MM.1S (cell line): Measurements from ENCODE around the gene GNPDA2.

Source experiments
- DNase-seq: peaks from one replicate; pipeline ENCODE4 v3.0.0-alpha.2; 2015
- H2AFZ ChIP-seq: fragments of 300-600 bp; sonication (generic); 2 replicates; pipeline ENCODE4 v1.6.0; 2016; ENCODE audit warnings: antibody characterized with exemption, low read length
- H3F3A ChIP-seq: fragments of 300-600 bp; sonication (generic); 2 replicates; pipeline ENCODE4 v1.6.1; 2016; ENCODE audit warnings: mild to moderate bottlenecking, antibody characterized with exemption, low read length, moderate library complexity, mixed read lengths; ENCODE audit not compliant: insufficient read depth
- H3K27ac ChIP-seq: fragments of 300-600 bp; sonication (generic); 2 replicates; pipeline ENCODE4 v1.5.1; 2016; ENCODE audit warnings: mild to moderate bottlenecking, low read length
- H3K27me3 ChIP-seq: fragments of 300-600 bp; sonication (generic); replicated peaks from 2 replicates; pipeline ENCODE4 v1.6.0; 2016; ENCODE audit warnings: low read length; ENCODE audit not compliant: insufficient read depth
- H3K36me3 ChIP-seq: fragments of 300-600 bp; sonication (generic); replicated peaks from 2 replicates; pipeline ENCODE4 v1.6.1; 2016; ENCODE audit warnings: mild to moderate bottlenecking, low read length, mixed read lengths; ENCODE audit not compliant: insufficient read depth
- H3K4me1 ChIP-seq: fragments of 300-600 bp; sonication (generic); 2 replicates; pipeline ENCODE4 v1.6.1; 2016; ENCODE audit warnings: low read length, mixed read lengths
- H3K4me2 ChIP-seq: fragments of 300-600 bp; sonication (generic); 2 replicates; pipeline ENCODE4 v1.6.0; 2016; ENCODE audit warnings: low read depth, low read length
- H3K4me3 ChIP-seq: fragments of 300-600 bp; sonication (generic); 2 replicates; pipeline ENCODE4 v1.5.1; 2016; ENCODE audit warnings: low read length, mixed read lengths
- H3K79me2 ChIP-seq: fragments of 300-600 bp; sonication (generic); 2 replicates; pipeline ENCODE4 v1.6.1; 2016; ENCODE audit warnings: mixed run types, low read length, mixed read lengths
- H3K9ac ChIP-seq: fragments of 300-600 bp; sonication (generic); 2 replicates; pipeline ENCODE4 v1.6.1; 2016; ENCODE audit warnings: low read length, mixed read lengths
- H3K9me2 ChIP-seq: fragments of 300-600 bp; sonication (generic); replicated peaks from 2 replicates; pipeline ENCODE4 v1.6.1; 2016; ENCODE audit warnings: mild to moderate bottlenecking, low read length, mixed read lengths; ENCODE audit not compliant: insufficient read depth
- H3K9me3 ChIP-seq: fragments of 300-600 bp; sonication (generic); replicated peaks from 2 replicates; pipeline ENCODE4 v1.6.1; 2016; ENCODE audit warnings: mild to moderate bottlenecking, low read length, mixed read lengths; ENCODE audit not compliant: insufficient read depth
- H4K20me1 ChIP-seq: fragments of 300-600 bp; sonication (generic); 2 replicates; pipeline ENCODE4 v1.6.1; 2016; ENCODE audit warnings: mild to moderate bottlenecking, low read length, moderate library complexity, mixed read lengths; ENCODE audit not compliant: insufficient read depth
- EZH2 ChIP-seq: fragments of 300-600 bp; sonication (generic); optimal IDR thresholded peaks from 2 replicates; pipeline ENCODE3; 2017; ENCODE audit warnings: low read depth, mild to moderate bottlenecking, antibody characterized with exemption, low read length, mixed read lengths
- EZH2phosphoT487 ChIP-seq: fragments of 300-600 bp; sonication (generic); IDR thresholded peaks from 2 replicates; pipeline ENCODE4 v1.6.1; 2018; ENCODE audit warnings: antibody characterized with exemption, low read length
- TF ChIP-seq, protein P1 (sequence below): fragments of 300-600 bp; sonication (generic); IDR thresholded peaks from 2 replicates; pipeline ENCODE4 v1.5.1; 2016; ENCODE audit warnings: antibody characterized with exemption, low read length, mixed read lengths

Gene GNPDA2

GRCh38 chr4:44678094-44679041 lies 48.0 kb downstream of the GNPDA2 start, which contains the start of gene GUF1:
TSS of gene GUF1 (plus strand) at chr4:44678420. CDS start at chr4:44678623, 203 bp downstream.
- H4K20me1 ChIP-seq: no peaks in the 10 kb centered on the region
- H3K36me3 ChIP-seq: peaks cover 5% of the 10 kb centered on the region; the same call in 1 of the 2 replicates
- H3K9me3 ChIP-seq: no peaks in the 10 kb centered on the region
- H3K4me3 ChIP-seq: peak within 1 kb of the TSS; percentile 89
- H3F3A ChIP-seq: no peaks in the 10 kb centered on the region
- H3K27ac ChIP-seq: peak within 1 kb of the TSS; percentile 84
- H3K4me1 ChIP-seq: peaks cover 15% of the 10 kb centered on the region; the same call in 1 of the 2 replicates
- H2AFZ ChIP-seq: peak within 1 kb of the TSS; percentile 98
- no peak for TF ChIP-seq EZH2
- TF ChIP-seq, protein P1, sequence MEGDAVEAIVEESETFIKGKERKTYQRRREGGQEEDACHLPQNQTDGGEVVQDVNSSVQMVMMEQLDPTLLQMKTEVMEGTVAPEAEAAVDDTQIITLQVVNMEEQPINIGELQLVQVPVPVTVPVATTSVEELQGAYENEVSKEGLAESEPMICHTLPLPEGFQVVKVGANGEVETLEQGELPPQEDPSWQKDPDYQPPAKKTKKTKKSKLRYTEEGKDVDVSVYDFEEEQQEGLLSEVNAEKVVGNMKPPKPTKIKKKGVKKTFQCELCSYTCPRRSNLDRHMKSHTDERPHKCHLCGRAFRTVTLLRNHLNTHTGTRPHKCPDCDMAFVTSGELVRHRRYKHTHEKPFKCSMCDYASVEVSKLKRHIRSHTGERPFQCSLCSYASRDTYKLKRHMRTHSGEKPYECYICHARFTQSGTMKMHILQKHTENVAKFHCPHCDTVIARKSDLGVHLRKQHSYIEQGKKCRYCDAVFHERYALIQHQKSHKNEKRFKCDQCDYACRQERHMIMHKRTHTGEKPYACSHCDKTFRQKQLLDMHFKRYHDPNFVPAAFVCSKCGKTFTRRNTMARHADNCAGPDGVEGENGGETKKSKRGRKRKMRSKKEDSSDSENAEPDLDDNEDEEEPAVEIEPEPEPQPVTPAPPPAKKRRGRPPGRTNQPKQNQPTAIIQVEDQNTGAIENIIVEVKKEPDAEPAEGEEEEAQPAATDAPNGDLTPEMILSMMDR: no peak; the same call in 1 of the 2 replicates
- no peak for TF ChIP-seq EZH2phosphoT487
- H3K79me2 ChIP-seq: peaks cover 40% of the 10 kb centered on the region
- no peaks in the 10 kb centered on the region for H3K27me3 ChIP-seq
- H3K4me2 ChIP-seq: peak within 1 kb of the TSS; percentile 87
- DNase-seq: peak; percentile 97
- H3K9me2 ChIP-seq: no peaks in the 10 kb centered on the region
- H3K9ac ChIP-seq: peak within 1 kb of the TSS; percentile 92

GRCh38 chr4:44675366-44675765 lies 51.0 kb downstream of the GNPDA2 start:
- TF ChIP-seq, protein P1: no peak
- TF ChIP-seq EZH2 (no peak), EZH2phosphoT487 (no peak)
- no peak overlapping the region for H3K27ac ChIP-seq
- no peaks in the 10 kb centered on the region for H3K9me3 ChIP-seq

DNA sequence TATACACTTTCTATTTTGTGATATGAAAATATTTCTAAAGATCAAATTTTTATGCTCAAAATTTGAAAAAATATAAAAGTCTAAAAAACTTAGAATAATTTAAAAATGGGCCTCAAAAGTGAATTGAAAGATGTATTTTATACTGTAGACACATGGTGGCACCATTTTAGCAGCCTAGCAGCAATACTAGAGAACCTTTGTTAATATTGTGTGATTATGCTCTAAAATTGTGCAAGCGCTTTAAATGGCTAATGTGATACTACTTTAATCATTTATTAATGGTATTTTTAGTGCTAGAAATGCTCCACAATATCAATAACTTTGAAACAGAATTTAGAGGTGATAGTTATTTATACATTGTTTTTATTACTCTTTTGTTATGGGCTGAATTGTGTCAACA lies 51.9 kb downstream of the GNPDA2 start:
- Histone ChIP-seq H3K9me2 (no peaks in the 10 kb centered on the region), H3K4me1 (no peaks in the 10 kb centered on the region), H3K36me3 (no peaks in the 10 kb centered on the region), H3K4me3 (no peak overlapping the region), H3K27me3 (no peaks in the 10 kb centered on the region), H4K20me1 (no peaks in the 10 kb centered on the region), H2AFZ (no peak overlapping the region), H3K9me3 (no peaks in the 10 kb centered on the region), H3K4me2 (no peak overlapping the region), H3K79me2 (peaks cover 12% of the 10 kb centered on the region), H3K9ac (no peak overlapping the region), H3K27ac (no peak overlapping the region), H3F3A (no peaks in the 10 kb centered on the region)
- no peak for DNase-seq
- no peak for TF ChIP-seq EZH2phosphoT487
- TF ChIP-seq, protein P1: peak; percentile 18

More at GRCh38 chr4:44675366-44675765, 51.0 kb downstream of the GNPDA2 start:
- no peaks in the 10 kb centered on the region for H4K20me1 ChIP-seq
- H3K79me2 ChIP-seq: peaks cover 21% of the 10 kb centered on the region
- H3K9me2 ChIP-seq: no peaks in the 10 kb centered on the region
- DNase-seq: no peak
- H3K9ac ChIP-seq: no peak overlapping the region
- no peak overlapping the region for H3K4me3 ChIP-seq
- no peak overlapping the region for H3K4me2 ChIP-seq
- no peaks in the 10 kb centered on the region for H3F3A ChIP-seq
- no peak overlapping the region for H2AFZ ChIP-seq
- no peaks in the 10 kb centered on the region for H3K4me1 ChIP-seq
- H3K36me3 ChIP-seq: no peaks in the 10 kb centered on the region
- H3K27me3 ChIP-seq: no peaks in the 10 kb centered on the region
